HK-2 (cell line): Measurements from ENCODE around the gene ALDH7A1.
"Not testable (repeated sequence)": the region's sequence is repeated elsewhere in the genome, so short reads cannot be mapped to it uniquely, and the experiment has no call there.

Experiments
- DNase-seq: peaks from one replicate; pipeline ENCODE4 v3.0.0-alpha.2; 2018; ENCODE audit not compliant: unreplicated experiment

ALDH7A1 gene

GRCh38 chr5:126535856-126536545, 59.0 kb downstream of the ALDH7A1 start:
- no peak for DNase-seq

GRCh38 chr5:126534553-126534952, 60.5 kb downstream of the ALDH7A1 start:
- DNase-seq: no peak

- no peak for DNase-seq
Observed at GRCh38 chr5:126531543-126532120, 63.4 kb downstream of the ALDH7A1 start.

- DNase-seq: no peak
Observed at GRCh38 chr5:126527892-126528291, 67.1 kb downstream of the ALDH7A1 start.

DNA sequence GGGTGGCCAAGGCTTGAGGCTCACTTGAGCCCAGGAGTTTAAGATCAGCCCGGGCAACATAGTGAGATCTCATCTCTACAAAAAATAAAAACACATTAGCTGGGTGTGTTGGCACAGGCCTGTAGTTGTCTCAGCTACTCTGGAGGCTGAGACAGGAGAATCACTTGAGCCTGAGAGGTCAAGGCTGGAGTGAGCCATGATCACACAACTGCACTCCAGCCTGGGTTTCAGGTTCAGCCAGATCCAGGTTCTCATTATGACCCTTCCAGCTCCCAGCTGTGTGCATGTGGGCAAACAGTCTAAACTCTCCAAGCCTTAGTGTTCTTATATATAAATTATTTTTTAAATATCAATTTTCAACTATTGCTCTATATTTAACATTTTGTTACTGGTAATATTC, 67.9 kb downstream of the ALDH7A1 start:
- DNase-seq: no peak

DNA sequence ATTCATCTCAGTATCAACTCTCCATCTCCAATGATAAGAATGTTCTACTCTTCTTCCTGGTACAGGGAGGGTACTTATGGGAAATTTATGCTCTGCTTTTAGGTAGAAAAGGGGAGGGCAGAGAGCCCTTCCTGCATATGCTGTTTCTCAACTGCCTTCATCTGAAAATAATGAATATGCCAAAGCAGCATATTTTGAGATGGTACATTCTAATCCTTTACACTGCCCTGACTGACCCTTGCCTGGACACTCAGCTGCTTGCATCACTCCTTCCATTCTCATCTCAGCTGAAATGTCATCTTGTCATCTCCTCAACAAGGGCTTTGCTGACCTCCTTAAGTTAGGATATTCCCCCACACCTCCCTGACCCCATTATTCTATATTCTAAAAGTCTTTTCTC, 68.5 kb downstream of the ALDH7A1 start:
- no peak for DNase-seq

- DNase-seq: no peak
Observed at GRCh38 chr5:126525630-126526245, 69.3 kb downstream of the ALDH7A1 start.

DNA sequence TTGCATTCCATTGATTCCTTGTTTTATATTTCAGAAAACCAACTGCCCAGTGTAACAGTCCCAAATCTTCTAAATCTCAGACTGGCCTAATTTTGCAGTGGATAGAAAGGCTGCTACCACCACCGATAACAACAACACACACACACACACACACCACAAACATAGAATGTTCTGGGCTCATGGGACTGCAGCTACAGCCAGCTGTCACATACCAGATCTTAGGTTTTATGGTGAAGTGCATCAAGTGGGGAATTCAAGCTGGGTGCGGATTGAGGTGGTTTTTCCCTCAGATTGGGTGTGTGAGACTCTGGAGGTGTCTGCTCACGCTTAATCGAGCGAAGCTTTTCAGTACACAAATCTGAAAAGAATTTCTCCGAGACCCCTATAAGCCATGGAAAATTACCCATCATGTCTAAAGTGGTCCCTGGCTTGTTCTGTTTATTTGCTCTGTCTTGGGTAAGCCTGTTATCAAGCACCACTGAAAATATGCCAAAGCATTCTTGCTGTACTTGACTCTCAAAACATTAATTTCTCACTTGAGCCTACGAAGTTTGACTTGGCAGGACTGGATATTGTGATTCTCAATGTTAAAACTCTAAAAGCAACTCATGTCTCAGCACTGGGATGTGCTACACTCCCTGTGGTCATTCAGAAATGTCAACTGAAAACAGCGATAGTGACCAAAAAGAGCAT, 71.1 kb downstream of the ALDH7A1 start:
- no peak for DNase-seq

DNA sequence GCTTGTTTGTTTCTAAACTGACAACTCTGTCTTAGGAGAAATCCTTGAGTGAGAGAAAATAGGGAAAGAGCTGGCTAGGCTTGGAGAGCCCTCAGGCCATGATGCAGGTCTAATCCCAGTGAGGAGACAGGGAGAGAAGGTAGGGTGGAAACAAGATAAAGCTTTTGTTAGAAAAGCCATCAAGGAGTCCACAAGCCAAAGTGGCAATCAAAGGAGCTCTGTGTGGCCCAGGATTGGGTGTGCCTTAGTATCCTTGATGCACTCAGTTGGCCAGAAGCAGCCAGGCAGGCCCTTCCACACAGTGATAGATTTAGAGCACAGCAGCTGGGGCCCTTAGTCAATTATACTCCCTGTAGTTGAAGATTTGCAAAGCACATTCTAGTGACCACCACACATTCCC, 73.9 kb downstream of the ALDH7A1 start:
- DNase-seq: no peak

DNA sequence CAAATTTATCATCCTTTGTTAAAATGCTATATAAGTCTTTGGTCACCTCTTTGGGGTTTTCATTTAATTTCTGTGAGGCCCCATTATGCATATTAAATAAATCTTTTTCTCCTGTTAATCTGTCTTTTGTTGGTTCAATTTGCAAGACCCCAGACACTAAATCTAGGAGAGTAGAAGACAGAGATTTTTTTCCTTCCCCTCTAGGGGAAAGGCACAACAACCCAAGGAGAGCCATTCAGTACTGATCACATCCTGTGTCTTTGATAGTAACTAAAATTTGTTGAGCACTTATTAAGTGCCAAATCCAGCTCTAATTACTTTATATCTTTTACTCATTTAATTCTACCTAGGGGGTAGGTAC, 74.4 kb downstream of the ALDH7A1 start:
- no peak for DNase-seq

GRCh38 chr5:126519637-126520592, 75.1 kb downstream of the ALDH7A1 start:
- DNase-seq: no peak

- DNase-seq: not testable (repeated sequence)
Observed at GRCh38 chr5:126519223-126519622, 75.8 kb downstream of the ALDH7A1 start.

GRCh38 chr5:126516852-126517251, 78.2 kb downstream of the ALDH7A1 start:
- DNase-seq: no peak

DNA sequence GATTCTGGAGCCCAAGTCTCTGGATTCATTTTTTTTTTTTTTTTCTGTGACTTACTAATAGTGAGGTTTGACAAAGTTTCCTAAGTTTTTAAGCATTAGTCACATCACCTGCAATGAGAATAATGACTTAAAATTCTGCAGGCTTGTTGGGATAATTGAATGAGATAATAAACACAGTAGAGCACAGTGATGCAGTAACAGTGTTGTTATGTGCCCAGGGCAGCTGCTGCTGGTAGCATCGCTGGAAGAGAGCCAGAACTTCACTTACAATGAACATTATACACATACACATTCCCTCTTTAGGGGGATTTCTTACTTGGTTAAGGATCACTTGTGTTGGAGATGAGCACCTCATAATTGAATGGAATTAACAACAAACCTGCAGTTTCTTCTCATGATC, 78.9 kb downstream of the ALDH7A1 start:
- no peak for DNase-seq

- DNase-seq: no peak
Observed at GRCh38 chr5:126515337-126515736, 79.7 kb downstream of the ALDH7A1 start.

- no peak for DNase-seq
Observed at GRCh38 chr5:126514558-126515141, 80.4 kb downstream of the ALDH7A1 start.

GRCh38 chr5:126514131-126514557, 80.9 kb downstream of the ALDH7A1 start:
- DNase-seq: no peak

DNA sequence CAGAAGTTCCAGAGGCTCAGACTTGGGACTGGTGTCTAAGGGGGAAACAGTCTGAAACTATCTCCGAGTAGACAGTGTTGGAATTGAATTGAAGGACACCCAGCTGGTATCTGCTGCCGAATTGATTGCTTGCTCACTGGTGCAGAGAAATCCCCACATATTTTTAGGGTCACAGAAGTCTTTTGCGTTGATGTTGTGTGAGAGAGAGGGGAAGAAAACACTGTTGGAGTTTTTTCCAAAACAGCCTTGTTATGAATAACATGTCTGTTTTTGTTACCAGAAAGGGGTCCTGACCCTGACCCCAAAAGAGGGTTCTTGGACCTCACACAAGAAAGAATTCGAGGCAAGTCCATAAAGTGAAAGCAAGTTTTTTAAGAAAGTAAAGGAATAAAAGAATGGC, 81.3 kb downstream of the ALDH7A1 start:
- no peak for DNase-seq

GRCh38 chr5:126513302-126513701, 81.7 kb downstream of the ALDH7A1 start:
- no peak for DNase-seq

- DNase-seq: no peak
Observed at GRCh38 chr5:126512451-126512850, 82.6 kb downstream of the ALDH7A1 start.

DNA sequence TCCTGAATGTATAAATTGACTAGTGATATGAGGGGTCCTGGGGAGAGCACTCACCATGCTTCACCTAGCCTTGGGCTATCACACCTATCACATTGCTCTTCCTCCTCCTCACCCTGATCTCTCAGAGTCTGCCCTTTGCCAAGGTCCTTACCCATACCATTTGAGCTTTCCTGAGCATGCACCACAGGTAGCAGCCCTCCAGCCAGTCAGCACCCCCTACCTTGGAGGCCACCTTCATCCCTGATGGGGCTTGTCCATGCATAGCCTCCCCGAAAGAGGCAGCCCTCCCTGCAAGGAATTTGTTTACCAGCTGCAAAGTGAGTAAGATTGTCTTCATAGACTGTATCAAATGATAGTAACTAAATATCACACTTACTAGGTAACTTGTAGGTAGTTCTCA, 83.1 kb downstream of the ALDH7A1 start:
- DNase-seq: no peak
